ENCODE data around the gene ADGRD2.

The ADGRD2 gene

GRCh38 chr9:124412228-124412575, 38.0 kb upstream of the ADGRD2 start:
- ChIA-PET POLR2A (ENCODE audit: low non-redundant PET) (no interaction called here), CTCF (interaction anchor here (0.6 to 2.7 kb wide), 4 partner anchors 10 to 550 kb away, joined by 4 to 13 read pairs (median 4); no protein-coding TSS in a partner anchor)
- DNase-seq (ENCODE audit: low spot score), result peak; percentile 73
- no peak for TF ChIP-seq CTCF (conservative IDR thresholded peaks at IDR 0.05; ENCODE audit: low read depth)
- peak overlapping the region; percentile 68 for H3K27ac ChIP-seq

GRCh38 chr9:124414612-124415011, 35.6 kb upstream of the ADGRD2 start:
- DNase-seq (ENCODE audit: low spot score), result no peak
- ChIA-PET CTCF (interaction anchor here (0.6 to 2.0 kb wide), 7 partner anchors 11 to 732 kb away, joined by 3 to 10 read pairs (median 3); no protein-coding TSS in a partner anchor), POLR2A (ENCODE audit: low non-redundant PET) (interaction anchor here (0.7 to 1.1 kb wide), 2 partner anchors 121 to 446 kb away, joined by 3 read pairs; no protein-coding TSS in a partner anchor)
- peak overlapping the region; percentile 79 for H3K27ac ChIP-seq
- no peak for TF ChIP-seq CTCF (conservative IDR thresholded peaks at IDR 0.05; ENCODE audit: low read depth)

DNA sequence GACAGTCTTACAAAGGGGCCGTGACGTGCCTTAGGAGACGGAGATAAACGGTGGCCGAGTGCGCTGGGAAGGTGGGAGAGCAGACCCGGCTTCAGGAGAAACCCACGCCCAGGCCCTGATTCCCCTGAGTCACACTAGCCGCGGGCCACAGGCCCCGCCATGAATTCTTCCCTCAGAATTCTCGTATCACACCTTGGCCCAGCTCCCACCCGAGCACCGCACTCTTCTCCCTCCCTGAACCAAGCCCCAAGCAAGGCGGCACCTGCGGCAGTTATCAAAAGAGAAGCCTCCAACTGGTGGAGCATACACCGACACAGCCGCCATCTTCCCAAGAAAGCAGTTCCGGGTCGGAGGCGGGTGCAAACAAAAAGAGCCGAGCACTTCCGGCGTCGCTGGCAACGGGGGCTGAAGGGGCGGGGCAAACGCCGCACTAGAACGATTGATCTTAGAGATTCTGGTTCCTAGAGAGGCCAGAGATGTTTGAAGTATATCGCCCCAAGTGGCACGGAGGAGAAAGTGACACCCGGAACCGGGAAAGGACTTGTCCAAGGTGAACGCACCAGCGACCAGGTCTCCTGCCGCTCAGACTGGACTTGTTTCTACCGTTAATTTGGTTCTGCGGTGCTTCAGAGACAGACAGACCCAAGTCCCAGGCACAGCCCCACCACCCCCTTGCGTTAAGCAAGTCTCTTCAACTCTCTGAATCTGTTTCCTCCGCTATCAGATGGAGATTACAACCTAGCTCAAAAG, 35.0 kb upstream of the ADGRD2 start, which contains the start of gene PSMB7:
PSMB7 (minus strand) TSS at position 341 of the 750 bp plus-strand sequence; CDS start at position 324, 17 bp downstream.
- CTCF ChIA-PET, result interaction anchor here (0.6 to 2.0 kb wide), 6 partner anchors 10 to 160 kb away, joined by 3 to 10 read pairs (median 4); no protein-coding TSS in a partner anchor
- peak; percentile 99 for DNase-seq (ENCODE audit: low spot score)
- peak; percentile 96 for TF ChIP-seq CTCF (conservative IDR thresholded peaks at IDR 0.05; ENCODE audit: low read depth)
- POLR2A ChIA-PET (ENCODE audit: low non-redundant PET), result no interaction called here
- peak within 1 kb of the TSS; percentile 79 for H3K27ac ChIP-seq

DNA sequence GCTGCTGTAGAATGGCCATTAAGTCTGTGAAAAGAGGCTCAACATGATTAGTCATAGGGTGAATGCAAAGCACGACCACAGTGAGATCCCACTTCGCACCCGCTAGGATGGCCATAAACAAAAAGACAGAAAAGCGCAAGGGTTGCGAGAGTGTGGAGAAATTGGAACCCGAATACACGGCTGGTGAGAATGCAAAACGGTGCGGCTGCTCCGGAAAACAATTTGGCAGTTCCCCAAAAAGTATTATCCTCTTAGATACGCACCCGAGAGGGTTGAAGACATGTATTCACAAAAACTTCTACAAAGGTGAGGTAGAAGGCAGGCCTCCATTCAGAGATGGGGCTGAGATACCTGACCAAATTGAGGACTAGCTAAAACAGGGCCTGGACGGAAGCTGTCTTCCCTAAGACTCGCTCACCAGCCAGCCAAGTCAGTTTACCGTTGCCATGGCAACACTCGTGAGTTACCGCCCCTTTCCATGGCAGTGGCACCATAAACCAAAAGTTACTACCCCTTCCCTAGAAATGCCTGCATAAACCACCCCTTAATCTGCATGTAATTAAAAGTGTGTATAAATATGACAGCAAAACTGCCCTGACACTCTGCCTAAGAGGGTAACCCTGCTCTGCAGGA, 34.3 kb upstream of the ADGRD2 start:
- H3K27ac ChIP-seq, result peak overlapping the region; percentile 79
- no peak for TF ChIP-seq CTCF (conservative IDR thresholded peaks at IDR 0.05; ENCODE audit: low read depth)
- ChIA-PET POLR2A (ENCODE audit: low non-redundant PET) (interaction anchor here (0.7 kb wide), 1 partner anchor 497 kb away, joined by 4 read pairs; no protein-coding TSS in a partner anchor), CTCF (interaction anchor here (1.6 to 2.0 kb wide), 3 partner anchors 36 to 121 kb away, joined by 5 to 10 read pairs (median 8); no protein-coding TSS in a partner anchor)
- DNase-seq (ENCODE audit: low spot score), result no peak

DNA sequence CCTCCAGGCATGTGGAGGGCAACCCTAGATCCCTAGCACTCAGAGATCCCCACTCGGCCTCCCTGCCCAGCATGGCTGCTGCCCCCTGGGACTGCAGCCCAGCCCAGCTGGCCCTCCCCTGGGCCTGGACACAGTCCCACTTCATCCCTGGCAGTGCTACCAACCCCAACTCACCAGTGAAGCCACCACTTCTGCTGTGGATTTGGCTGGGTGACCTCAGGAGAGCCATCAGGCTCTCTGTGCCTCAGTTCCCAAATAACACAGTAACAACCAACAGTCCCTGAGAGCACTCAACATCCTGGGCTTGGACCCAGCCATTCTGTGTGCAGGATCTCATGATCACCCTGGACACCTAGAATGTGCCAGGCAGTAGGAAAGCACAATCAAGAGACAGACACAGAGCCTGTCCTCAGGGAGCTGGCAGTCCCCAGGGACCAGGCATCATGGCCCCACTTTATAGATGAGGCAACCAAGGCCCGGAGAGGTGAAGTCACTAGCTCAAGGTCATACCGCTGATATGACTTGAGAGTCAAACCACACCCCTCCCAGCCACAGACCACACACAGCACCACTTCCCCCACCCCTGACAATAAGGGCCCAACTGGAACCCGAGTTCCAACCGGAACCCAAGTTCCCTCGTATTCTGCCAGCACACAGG, 30.3 kb upstream of the ADGRD2 start:
- no peak for DNase-seq (ENCODE audit: low spot score)
- H3K27ac ChIP-seq, result no peak overlapping the region
- peak; percentile 70 for TF ChIP-seq CTCF (conservative IDR thresholded peaks at IDR 0.05; ENCODE audit: low read depth)
- CTCF ChIA-PET, result interaction anchor here (0.6 to 3.1 kb wide), 12 partner anchors 9 to 292 kb away, joined by 3 to 28 read pairs (median 4); no protein-coding TSS in a partner anchor
- POLR2A ChIA-PET (ENCODE audit: low non-redundant PET), result no interaction called here

- no peak for TF ChIP-seq CTCF (conservative IDR thresholded peaks at IDR 0.05; ENCODE audit: low read depth)
- POLR2A ChIA-PET (ENCODE audit: low non-redundant PET), result no interaction called here
- H3K27ac ChIP-seq, result no peak overlapping the region
- CTCF ChIA-PET, result interaction anchor here (0.8 to 3.1 kb wide), 4 partner anchors 115 to 290 kb away, joined by 3 to 28 read pairs (median 6); no protein-coding TSS in a partner anchor
- no peak for DNase-seq (ENCODE audit: low spot score)
These were observed 29.2 kb upstream of the ADGRD2 start for GRCh38 chr9:124420991-124421543.

Measured in RWPE1 (cell line).